H7 (cell line): ENCODE measurements around the gene AKAP8L. TPM values are rescaled to one million over a fixed set of nuclear protein-coding genes. Genes with fewer than 3 reads are reported as not detected.
"Not testable (repeated sequence)": the region's sequence is repeated elsewhere in the genome, so short reads cannot be mapped to it uniquely, and the experiment has no call there.

ENCODE experiments used
- DNase-seq: peaks from one replicate; pipeline ENCODE4 v3.0.0; 2012
- H3K27me3 ChIP-seq: 2 replicates; pipeline ENCODE4 v1.6.0; 2011; ENCODE audit warnings: mild to moderate bottlenecking, low read length; ENCODE audit not compliant: control insufficient read depth, insufficient read depth
- H3K36me3 ChIP-seq: replicated peaks from 2 replicates; pipeline ENCODE4 v1.5.1; 2011; ENCODE audit warnings: low read length; ENCODE audit not compliant: control insufficient read depth, insufficient read depth
- H3K4me3 ChIP-seq: 2 replicates; pipeline ENCODE4 v1.5.1; 2011; ENCODE audit warnings: low read depth, mild to moderate bottlenecking, control low read depth, low read length, moderate library complexity; ENCODE audit not compliant: insufficient read depth
- total RNA-seq: library from RNA; depleted of rRNA; stranded (reverse); fragments of >200 nt; shearing (Covaris generic); gene quantifications from 2 replicates; pipeline ENCODE4 v1.2.3, GENCODE V29; 2014

The AKAP8L gene
- total RNA-seq, 1 experiment from 2014 or later: 115 TPM

DNA sequence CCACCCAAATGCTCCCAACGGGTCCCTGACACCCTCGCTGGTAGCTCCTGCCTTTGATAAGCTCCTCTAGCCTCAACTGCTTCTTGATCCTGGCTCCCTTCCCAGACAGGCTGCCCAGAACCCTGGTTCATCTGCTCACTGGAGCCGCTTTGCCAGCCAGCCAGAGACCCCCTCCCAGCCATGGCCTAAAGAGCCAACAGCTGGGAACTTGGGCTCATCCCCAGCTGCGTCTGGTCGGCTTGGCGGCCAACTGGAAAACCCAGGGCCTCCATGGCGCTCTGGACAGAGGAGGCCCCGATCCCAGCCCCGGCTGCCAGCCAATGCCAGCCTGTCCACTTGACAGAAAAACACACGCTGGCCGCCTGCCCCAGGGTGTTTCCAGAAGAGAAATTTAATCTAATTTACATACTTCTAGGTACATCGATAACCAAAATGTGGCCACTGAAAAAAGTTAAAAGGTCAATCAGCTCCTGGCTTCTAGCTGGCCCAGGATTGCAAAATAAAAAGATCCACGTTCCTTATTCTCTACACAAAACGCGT lies 3.0 kb upstream of the AKAP8L start:
- no peak for DNase-seq
- Histone ChIP-seq H3K27me3 (no peaks in the 10 kb centered on the region), H3K36me3 (peaks cover 18% of the 10 kb centered on the region), H3K4me3 (no peak overlapping the region)

GRCh38 chr19:15421136-15421695 lies 2.4 kb upstream of the AKAP8L start:
- H3K36me3 ChIP-seq: peaks cover 16% of the 10 kb centered on the region
- no peaks in the 10 kb centered on the region for H3K27me3 ChIP-seq
- H3K4me3 ChIP-seq: no peak overlapping the region
- DNase-seq: no peak

DNA sequence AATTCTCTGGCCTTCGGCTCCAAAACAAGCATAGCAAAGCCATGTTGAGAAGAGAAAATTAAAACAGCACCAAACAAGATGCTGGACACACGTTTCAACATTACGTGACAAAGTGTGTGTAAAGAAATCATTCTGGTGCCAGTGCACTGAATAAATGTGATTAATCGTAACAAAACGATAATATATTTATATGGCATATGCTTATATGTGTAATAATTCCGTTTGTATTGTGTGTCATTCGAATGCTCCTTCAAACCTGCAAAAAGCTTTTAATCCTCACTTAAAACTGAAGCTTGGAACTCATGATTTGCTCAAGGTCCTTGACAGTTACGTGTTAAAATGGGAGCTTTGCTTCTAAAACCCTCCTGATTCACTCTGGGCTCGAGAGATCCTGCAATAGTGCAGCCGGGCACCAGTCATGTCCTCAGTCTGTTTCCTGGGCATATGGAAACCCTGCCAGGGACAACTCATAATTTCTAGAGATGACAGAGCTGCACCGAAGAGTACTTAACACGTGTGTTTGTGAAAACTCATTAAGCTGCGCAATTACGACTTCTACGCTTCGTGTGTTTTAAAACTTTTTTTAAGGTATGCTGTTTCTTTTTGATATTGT lies 731 bp upstream of the AKAP8L start:
- no peaks in the 10 kb centered on the region for H3K27me3 ChIP-seq
- H3K36me3 ChIP-seq: peaks cover 12% of the 10 kb centered on the region
- no peak for DNase-seq
- no peak overlapping the region for H3K4me3 ChIP-seq

- peaks cover 4% of the 10 kb centered on the region for H3K36me3 ChIP-seq
- peak overlapping the region; percentile 99 for H3K4me3 ChIP-seq
- no peak for DNase-seq
- H3K27me3 ChIP-seq: no peaks in the 10 kb centered on the region
These were observed 583 bp downstream of the AKAP8L start for GRCh38 chr19:15418231-15418578.

- DNase-seq: peak; percentile 36
- Histone ChIP-seq H3K36me3 (peaks cover 2% of the 10 kb centered on the region), H3K27me3 (no peaks in the 10 kb centered on the region), H3K4me3 (peak overlapping the region; percentile 99)
These were observed 1.1 kb downstream of the AKAP8L start for GRCh38 chr19:15417699-15418098.

DNA sequence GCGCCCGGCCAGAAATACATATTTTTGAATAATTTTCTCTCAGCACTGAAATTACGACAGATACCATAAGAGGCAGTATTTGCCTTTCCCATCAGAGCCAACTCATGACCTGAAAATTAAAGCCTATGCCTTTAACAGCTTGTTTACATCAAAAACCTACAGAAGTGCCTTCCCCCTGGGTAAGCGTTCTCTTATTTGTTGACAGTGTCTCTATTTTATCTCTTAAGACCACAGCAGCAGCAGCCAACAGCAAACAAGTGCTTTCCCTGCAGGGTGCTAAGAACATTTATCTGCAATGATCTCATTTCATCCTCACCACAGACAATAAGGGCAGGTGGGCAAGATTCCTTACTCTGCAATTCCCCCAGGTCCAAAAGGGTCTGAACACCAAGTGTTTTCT lies 6.0 kb downstream of the AKAP8L start:
- H3K27me3 ChIP-seq: no peaks in the 10 kb centered on the region
- peaks cover 9% of the 10 kb centered on the region for H3K36me3 ChIP-seq
- no peak for DNase-seq
- no peak overlapping the region for H3K4me3 ChIP-seq

DNA sequence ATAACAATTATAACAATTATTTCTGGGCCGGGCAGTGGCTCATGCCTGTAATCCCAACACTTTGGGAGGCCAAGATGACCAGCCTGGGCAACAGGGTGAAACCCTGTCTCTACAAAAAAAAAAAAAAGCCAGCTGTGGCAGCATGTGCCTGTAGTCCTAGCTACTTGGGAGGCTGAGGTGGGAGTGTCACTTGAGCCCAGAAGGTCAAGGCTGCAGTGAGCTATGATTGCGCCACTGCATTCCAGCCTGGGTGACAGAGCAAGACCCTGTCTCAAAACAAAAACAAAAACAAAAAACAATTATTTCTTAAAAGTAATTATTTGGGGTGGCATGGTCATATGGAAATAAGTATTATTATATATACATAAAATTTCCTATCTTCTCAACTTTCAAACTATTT lies 7.4 kb downstream of the AKAP8L start:
- not testable (repeated sequence) for H3K36me3 ChIP-seq, DNase-seq, H3K4me3 ChIP-seq

DNA sequence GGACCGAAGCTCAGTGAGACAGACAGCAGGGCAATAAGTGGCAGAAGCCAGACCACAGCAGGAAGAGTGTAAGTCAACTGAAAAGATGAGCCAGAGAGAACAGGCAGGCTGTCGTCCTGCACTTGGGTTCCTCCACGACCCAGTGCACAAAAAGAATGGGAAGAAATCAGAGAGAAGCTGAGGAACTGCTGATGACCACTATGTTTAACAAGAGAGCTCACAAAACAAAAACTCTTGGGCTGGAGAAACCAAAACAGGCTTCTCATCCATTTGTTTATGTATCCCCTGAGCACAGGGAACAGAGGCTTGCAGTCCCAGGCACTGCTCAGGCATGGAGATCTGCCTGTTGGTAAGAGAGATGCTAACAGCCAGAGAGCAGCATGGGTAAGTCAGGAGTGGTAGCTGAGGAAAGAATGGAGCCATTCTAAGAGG lies 14.0 kb downstream of the AKAP8L start:
- no peak overlapping the region for H3K4me3 ChIP-seq
- H3K27me3 ChIP-seq: no peaks in the 10 kb centered on the region
- peaks cover 24% of the 10 kb centered on the region for H3K36me3 ChIP-seq
- DNase-seq: no peak

More for the DNA sequence above, 7.4 kb downstream of the AKAP8L start:
- H3K27me3 ChIP-seq: not testable (repeated sequence)

GRCh38 chr19:15404097-15404779 lies 14.6 kb downstream of the AKAP8L start:
- no peak overlapping the region for H3K4me3 ChIP-seq
- no peaks in the 10 kb centered on the region for H3K27me3 ChIP-seq
- peaks cover 26% of the 10 kb centered on the region for H3K36me3 ChIP-seq
- DNase-seq: no peak

DNA sequence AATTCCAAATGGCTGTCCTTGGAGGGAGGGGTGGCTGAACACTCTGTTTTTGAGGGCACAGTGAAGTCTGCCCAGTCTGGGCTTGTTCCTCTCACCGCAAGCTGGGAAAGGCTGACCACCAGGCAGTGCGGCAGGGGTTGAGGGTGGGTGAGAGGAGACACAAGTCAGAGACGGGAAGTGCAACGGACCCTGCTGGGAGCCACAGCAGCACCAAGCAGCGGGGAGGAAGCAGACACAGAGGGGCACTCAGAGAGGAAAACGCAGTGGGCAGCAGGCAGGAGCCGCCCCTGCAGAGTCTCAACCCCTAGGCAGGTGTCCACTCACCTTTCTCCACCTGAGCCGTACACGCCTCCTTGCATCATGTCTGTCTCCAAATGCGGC lies 15.6 kb downstream of the AKAP8L start:
- Histone ChIP-seq H3K36me3 (peaks cover 27% of the 10 kb centered on the region), H3K4me3 (no peak overlapping the region), H3K27me3 (no peaks in the 10 kb centered on the region)
- no peak for DNase-seq

DNA sequence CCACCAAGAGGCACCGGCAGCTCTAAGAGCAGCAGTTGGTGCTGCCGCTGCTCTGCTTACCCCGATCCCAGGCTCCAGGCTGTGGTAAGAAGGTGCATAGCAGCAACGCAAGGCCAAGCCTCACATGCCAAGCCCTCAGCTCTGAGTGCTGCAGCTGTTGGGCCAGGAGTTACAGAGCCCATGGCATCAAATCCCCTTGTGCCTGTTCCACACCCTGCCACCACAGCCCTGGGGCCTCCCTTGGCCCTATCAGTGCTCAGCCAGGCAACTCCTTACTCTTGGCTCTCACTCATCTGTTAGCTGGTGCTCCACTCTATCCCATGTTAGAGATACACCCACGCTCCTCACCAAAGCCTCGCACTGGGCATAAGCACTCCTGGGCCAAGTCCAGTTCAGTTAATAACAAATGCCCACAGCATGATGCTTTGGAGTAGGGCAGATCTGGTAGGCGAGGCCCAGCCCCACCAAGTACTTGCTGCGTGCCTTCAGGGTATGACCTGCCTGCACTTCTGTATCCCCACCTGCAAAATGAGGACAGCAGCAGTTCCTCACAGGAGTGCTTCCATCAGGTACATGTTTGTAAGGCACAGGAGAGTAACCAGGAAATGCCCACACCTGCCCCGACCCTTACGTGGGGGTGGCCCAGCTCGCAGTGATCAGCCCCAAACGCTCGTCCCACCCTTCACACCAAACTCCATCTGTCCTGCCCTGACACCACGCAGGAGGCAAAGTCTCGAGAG lies 16.2 kb downstream of the AKAP8L start:
- Histone ChIP-seq H3K4me3 (no peak overlapping the region), H3K27me3 (no peaks in the 10 kb centered on the region)

GRCh38 chr19:15401397-15401710 lies 17.4 kb downstream of the AKAP8L start:
- Histone ChIP-seq H3K27me3 (no peaks in the 10 kb centered on the region), H3K36me3 (peaks cover 43% of the 10 kb centered on the region), H3K4me3 (no peak overlapping the region)
- DNase-seq: no peak

More for the DNA sequence above, 16.2 kb downstream of the AKAP8L start:
- peaks cover 33% of the 10 kb centered on the region for H3K36me3 ChIP-seq
- DNase-seq: no peak

- Histone ChIP-seq H3K36me3 (peaks cover 45% of the 10 kb centered on the region), H3K4me3 (no peak overlapping the region), H3K27me3 (no peaks in the 10 kb centered on the region)
- DNase-seq: no peak
These were observed 18.0 kb downstream of the AKAP8L start for GRCh38 chr19:15400521-15401396.

DNA sequence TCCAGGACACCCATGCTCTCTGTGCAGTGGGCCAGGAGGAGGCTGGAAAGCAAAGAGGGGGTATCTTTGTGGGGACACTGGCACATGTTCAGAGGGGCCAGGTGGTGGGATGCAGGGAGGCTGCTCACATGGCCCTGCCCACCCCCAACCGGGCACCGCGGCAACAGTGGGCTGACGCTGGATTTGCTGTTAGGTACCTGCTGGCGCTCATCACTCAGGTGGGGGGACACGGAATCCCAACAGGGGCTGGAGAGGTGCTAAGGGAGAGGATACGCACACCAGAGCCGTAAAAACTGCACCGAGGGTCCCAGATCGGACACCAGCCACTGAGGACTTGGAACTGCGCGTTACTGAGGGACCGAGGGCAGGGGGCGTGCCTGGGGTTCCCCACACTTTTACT lies 19.2 kb downstream of the AKAP8L start:
- H3K36me3 ChIP-seq: peaks cover 44% of the 10 kb centered on the region
- H3K4me3 ChIP-seq: no peak overlapping the region
- no peaks in the 10 kb centered on the region for H3K27me3 ChIP-seq
- no peak for DNase-seq
